ENCODE results near the gene ZNF778. TPM values are rescaled to one million over a fixed set of nuclear protein-coding genes. Genes with fewer than 3 reads are reported as not detected.
"Not testable (repeated sequence)": the region's sequence is repeated elsewhere in the genome, so short reads cannot be mapped to it uniquely, and the experiment has no call there.

The ZNF778 gene
- total RNA-seq, 2 experiments from 2014 or later, result 3.5 to 3.6 TPM

DNA sequence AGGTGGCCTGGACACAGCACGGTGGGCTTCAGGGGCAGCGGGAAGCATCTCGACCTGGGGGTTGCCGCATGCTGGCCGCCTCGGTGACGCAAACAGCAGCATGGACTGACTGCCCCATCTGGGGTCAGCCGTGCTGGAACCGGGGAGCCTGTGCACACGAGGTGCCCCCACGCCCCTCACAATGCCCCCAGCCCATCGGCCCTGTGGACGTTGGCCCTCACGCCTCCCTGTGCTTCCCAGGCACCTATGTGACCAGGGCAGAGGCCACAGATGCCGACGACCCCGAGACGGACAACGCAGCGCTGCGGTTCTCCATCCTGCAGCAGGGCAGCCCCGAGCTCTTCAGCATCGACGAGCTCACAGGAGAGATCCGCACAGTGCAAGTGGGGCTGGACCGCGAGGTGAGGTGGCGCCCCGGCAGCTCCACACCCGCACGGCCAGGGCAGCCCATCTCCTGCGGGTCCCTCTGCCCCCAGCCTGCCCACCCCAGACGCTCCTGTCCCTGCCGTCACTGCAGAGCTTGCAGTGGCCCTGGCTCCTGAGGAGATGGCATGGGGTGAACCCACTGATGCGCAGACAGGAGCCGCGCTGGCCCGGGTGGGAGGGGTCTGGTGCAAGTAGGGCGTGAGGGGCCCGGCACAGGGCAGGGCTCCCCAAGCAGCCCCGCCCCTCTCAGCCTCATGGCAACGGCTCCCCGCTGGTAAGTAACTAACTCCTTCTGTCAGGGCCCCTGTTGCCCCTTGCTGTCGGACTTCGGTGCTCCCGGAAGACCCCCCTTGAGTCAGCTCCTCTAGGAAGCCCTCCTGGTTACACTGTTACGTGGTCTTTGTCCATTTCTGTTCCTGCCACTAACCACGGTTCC is 32.3 kb upstream of the ZNF778 start:
- H3K4me3 Mint-ChIP-seq, result no peak overlapping the region
- no peaks in the 10 kb centered on the region for H3K9me3 Mint-ChIP-seq
- intact Hi-C loops (cut with micrococcal nuclease), result no loop called here
- CTCF ChIA-PET, result interaction anchor here (0.6 kb wide), 1 partner anchor 7 kb away, joined by 3 read pairs; no protein-coding TSS in a partner anchor
- no peak for DNase-seq
- H3K36me3 Mint-ChIP-seq (ENCODE audit: low read depth), result no peaks in the 10 kb centered on the region
- no peaks in the 10 kb centered on the region for H3K27me3 Mint-ChIP-seq (ENCODE audit: low read depth)
- H3K27ac Mint-ChIP-seq, result no peak overlapping the region
- H3K4me1 Mint-ChIP-seq (ENCODE audit: low read depth), result peaks cover 11% of the 10 kb centered on the region

DNA sequence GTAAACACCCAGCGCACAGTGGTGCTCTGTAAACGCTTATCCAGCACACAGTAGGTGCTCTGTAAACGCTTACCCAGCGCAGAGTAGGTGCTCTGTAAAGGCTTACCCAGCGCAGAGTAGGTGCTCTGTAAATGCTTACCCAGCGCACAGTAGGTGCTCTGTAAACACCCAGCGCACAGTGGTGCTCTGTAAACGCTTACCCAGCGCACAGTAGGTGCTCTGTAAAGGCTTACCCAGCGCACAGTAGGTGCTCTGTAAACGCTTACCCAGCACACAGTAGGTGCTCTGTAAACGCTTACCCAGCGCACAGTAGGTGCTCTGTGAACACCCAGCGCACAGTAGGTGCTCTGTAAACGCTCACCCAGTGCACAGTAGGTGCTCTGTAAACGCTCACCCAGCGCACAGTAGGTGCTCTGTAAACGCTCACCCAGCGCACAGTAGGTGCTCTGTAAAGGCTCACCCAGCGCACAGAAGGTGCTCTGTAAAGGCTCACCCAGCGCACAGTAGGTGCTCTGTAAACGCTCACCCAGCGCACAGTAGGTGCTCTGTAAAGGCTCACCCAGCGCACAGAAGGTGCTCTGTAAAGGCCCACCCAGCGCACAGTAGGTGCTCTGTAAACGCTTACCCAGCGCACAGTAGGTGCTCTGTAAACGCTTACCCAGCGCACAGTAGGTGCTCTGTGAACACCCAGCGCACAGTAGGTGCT is 31.5 kb upstream of the ZNF778 start:
- CTCF ChIA-PET, result interaction anchor here (0.6 kb wide), 1 partner anchor 8 kb away, joined by 3 read pairs; no protein-coding TSS in a partner anchor
- peaks cover 11% of the 10 kb centered on the region for H3K4me1 Mint-ChIP-seq (ENCODE audit: low read depth)
- H3K27ac Mint-ChIP-seq, result not testable (repeated sequence)

DNA sequence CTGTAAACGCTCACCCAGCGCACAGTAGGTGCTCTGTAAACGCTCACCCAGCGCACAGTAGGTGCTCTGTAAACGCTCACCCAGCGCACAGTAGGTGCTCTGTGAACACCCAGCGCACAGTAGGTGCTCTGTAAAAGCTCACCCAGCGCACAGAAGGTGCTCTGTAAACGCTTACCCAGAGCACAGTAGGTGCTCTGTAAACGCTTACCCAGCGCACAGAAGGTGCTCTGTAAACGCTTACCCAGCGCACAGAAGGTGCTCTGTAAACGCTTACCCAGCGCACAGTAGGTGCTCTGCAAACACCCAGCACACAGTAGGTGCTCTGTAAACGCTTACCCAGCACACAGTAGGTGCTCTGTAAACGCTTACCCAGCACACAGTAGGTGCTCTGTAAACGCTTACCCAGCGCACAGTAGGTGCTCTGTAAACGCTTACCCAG is 30.9 kb upstream of the ZNF778 start:
- CTCF ChIA-PET; intact Hi-C loops (cut with micrococcal nuclease): not testable (repeated sequence)

More for the DNA sequence above, 31.5 kb upstream of the ZNF778 start:
- H3K4me3 Mint-ChIP-seq; H3K36me3 Mint-ChIP-seq (ENCODE audit: low read depth); DNase-seq; H3K27me3 Mint-ChIP-seq (ENCODE audit: low read depth); intact Hi-C loops (cut with micrococcal nuclease); H3K9me3 Mint-ChIP-seq: not testable (repeated sequence)

DNA sequence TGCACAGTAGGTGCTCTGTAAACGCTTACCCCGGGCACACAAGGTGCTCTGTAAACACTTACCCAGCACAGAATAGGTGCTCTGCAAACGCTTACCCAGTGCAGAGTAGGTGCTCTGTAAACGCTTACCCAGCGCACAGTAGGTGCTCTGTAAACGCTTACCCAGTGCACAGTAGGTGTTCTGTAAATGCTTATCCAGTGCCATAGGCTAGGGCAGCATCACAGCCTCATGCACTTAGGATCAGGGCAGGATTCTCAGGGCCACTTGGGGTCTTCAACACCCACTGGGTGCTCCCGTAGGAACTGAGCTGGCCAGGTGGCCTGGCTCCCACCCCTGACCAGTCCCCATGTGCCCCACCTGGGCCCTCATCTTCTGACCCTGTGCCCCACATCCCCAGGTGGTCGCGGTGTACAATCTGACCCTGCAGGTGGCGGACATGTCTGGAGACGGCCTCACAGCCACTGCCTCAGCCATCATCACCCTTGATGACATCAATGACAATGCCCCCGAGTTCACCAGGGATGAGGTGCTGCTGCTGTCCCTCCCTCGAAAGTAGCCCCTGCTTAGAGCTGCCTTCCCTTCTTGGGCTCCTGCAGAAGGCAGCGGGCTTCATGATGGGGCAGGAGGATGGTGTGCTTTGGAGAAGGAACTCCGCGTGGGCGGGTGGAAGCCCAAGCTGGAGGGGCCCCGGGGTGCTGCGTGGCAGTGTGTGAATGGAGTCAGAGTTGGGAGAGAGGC is 30.3 kb upstream of the ZNF778 start:
- peaks cover 4% of the 10 kb centered on the region for H3K4me1 Mint-ChIP-seq (ENCODE audit: low read depth)
- CTCF ChIA-PET, result no interaction called here
- H3K27me3 Mint-ChIP-seq (ENCODE audit: low read depth), result no peaks in the 10 kb centered on the region
- H3K36me3 Mint-ChIP-seq (ENCODE audit: low read depth), result no peaks in the 10 kb centered on the region
- no peak overlapping the region for H3K4me3 Mint-ChIP-seq
- H3K27ac Mint-ChIP-seq, result no peak overlapping the region
- DNase-seq, result peak; percentile 43
- H3K9me3 Mint-ChIP-seq, result no peaks in the 10 kb centered on the region
- intact Hi-C loops (cut with micrococcal nuclease), result no loop called here

More for the DNA sequence above, 30.9 kb upstream of the ZNF778 start:
- not testable (repeated sequence) for H3K4me1 Mint-ChIP-seq (ENCODE audit: low read depth); H3K4me3 Mint-ChIP-seq; H3K27me3 Mint-ChIP-seq (ENCODE audit: low read depth); H3K9me3 Mint-ChIP-seq; H3K27ac Mint-ChIP-seq; H3K36me3 Mint-ChIP-seq (ENCODE audit: low read depth); DNase-seq

DNA sequence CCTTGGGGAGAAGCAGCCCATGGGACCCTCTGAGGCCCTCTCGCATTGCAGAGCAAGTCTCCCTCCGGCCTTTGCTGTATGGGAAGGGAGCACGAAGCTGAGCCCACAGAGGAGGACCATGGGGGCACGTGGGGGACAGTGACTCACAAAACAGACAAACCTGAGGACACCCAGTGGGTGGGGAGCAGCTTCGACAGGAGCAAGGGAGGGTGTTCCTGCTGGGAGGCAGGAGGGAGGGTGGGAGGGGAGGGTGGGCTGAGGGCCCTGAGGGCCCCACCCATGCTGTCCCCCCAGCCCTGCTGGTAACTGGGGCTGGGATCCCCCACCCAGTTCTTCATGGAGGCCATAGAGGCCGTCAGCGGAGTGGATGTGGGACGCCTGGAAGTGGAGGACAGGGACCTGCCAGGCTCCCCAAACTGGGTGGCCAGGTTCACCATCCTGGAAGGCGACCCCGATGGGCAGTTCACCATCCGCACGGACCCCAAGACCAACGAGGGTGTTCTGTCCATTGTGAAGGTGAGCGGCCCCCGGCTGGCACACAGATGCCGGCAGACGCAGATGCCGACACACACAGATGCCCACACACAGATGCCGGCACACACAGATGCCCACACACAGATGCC is 29.6 kb upstream of the ZNF778 start:
- intact Hi-C loops (cut with micrococcal nuclease), result no loop called here
- Mint-ChIP-seq H3K36me3 (ENCODE audit: low read depth) (no peaks in the 10 kb centered on the region), H3K27ac (no peak overlapping the region), H3K9me3 (no peaks in the 10 kb centered on the region), H3K4me3 (no peak overlapping the region), H3K27me3 (ENCODE audit: low read depth) (no peaks in the 10 kb centered on the region), H3K4me1 (ENCODE audit: low read depth) (peaks cover 1% of the 10 kb centered on the region)
- no peak for DNase-seq
- CTCF ChIA-PET, result no interaction called here

DNA sequence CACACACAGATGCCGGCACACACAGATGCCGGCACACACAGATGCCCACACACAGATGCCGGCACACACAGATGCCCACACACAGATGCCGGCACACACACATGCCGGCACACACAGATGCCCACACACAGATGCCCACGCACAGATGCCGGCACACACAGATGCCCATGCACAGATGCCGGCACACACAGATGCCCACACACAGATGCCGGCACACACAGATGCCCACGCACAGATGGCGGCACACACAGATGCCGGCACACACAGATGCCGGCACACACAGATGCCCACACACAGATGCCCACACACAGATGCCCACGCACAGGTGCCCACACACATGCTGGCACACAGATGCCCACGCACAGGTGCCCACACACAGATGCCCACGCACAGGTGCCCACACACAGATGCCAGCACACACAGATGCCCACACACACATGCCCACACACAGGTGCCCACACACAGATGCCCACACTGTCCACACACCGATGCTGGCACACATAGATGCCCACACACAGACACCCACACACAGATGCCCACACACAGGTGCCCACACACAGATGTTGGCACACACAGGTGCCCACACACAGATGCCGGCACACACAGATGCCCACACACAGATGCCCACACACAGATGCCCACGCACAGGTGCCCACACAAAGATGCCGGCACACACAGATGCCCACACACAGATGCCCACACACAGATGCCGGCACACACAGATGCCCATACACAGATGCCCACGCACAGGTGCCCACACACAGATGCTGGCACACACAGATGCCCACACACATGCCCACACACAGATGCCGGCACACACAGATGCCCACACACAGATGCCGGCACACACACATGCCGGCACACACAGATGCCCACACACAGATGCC is 28.8 kb upstream of the ZNF778 start:
- H3K4me1 Mint-ChIP-seq (ENCODE audit: low read depth); intact Hi-C loops (cut with micrococcal nuclease); H3K9me3 Mint-ChIP-seq; DNase-seq; H3K27ac Mint-ChIP-seq; H3K36me3 Mint-ChIP-seq (ENCODE audit: low read depth); H3K4me3 Mint-ChIP-seq; CTCF ChIA-PET; H3K27me3 Mint-ChIP-seq (ENCODE audit: low read depth): not testable (repeated sequence)

DNA sequence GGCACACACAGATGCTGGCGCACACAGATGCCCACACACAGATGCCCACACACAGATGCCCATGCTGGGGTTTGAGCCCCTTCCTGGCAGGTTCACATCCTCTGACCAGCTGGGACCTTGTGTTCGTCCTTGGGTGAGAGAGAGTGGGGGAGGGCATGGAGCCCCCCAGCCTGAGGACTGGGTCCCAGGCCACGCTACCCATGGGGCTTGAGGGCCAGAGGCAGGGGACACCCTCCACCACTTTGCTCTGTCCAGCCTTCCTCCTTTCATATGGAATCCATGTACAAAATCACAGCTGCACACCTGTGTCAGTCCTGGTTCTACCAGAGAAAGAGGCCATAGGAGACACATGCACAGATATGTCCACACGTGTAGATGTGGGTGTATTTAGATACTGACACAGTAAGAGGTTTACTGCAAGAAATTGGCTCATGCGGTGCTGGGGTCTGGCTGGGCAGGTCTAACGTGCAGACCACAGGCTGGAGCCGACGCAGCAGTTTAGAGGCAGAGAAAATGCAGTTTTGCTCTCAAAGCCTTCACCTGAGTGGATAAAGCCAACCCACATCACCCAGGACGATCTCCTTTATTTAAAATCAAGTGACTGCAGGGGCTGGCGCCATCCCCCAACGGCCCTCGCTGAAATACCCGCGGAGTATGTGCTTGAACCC is 28.0 kb upstream of the ZNF778 start:
- Mint-ChIP-seq H3K4me3 (no peak overlapping the region), H3K27ac (no peak overlapping the region), H3K36me3 (ENCODE audit: low read depth) (no peaks in the 10 kb centered on the region), H3K27me3 (ENCODE audit: low read depth) (no peaks in the 10 kb centered on the region), H3K4me1 (ENCODE audit: low read depth) (no peaks in the 10 kb centered on the region), H3K9me3 (no peaks in the 10 kb centered on the region)
- DNase-seq, result peak; percentile 4
- intact Hi-C loops (cut with micrococcal nuclease), result no loop called here
- CTCF ChIA-PET, result no interaction called here

- intact Hi-C loops (cut with micrococcal nuclease), result no loop called here
- H3K4me1 Mint-ChIP-seq (ENCODE audit: low read depth), result no peaks in the 10 kb centered on the region
- no peak overlapping the region for H3K27ac Mint-ChIP-seq
- no peak overlapping the region for H3K4me3 Mint-ChIP-seq
- DNase-seq, result peak; percentile 5
- CTCF ChIA-PET, result no interaction called here
- H3K27me3 Mint-ChIP-seq (ENCODE audit: low read depth), result no peaks in the 10 kb centered on the region
- no peaks in the 10 kb centered on the region for H3K36me3 Mint-ChIP-seq (ENCODE audit: low read depth)
- H3K9me3 Mint-ChIP-seq, result no peaks in the 10 kb centered on the region
Measured at GRCh38 chr16:89190150-89190958, 27.1 kb upstream of the ZNF778 start.

GRCh38 chr16:89191033-89191900 is 26.2 kb upstream of the ZNF778 start:
- CTCF ChIA-PET, result no interaction called here
- no peaks in the 10 kb centered on the region for H3K4me1 Mint-ChIP-seq (ENCODE audit: low read depth)
- intact Hi-C loops (cut with micrococcal nuclease), result no loop called here

DNA sequence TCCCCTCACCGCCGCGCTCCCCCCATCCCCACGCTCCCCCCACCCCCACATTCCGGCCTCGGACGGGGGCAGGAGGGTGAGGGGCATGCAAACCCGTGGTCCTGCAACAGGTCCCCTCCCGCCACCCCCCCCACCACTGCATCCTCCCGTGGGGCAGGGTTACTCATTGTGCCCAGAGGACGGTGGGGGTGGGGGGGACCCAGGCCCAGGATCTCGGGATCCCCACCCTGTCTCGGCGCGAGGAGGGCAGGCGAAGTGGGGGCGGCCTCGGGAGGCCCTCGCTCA is 25.7 kb upstream of the ZNF778 start:
- no peaks in the 10 kb centered on the region for H3K4me1 Mint-ChIP-seq (ENCODE audit: low read depth)
- peak; percentile 7 for DNase-seq
- intact Hi-C loops (cut with micrococcal nuclease), result loop anchor here (1.0 to 2.0 kb wide), 2 partner anchors 21 to 739 kb away; partner anchors contain the start of genes CDH15 and ZFPM1
- CTCF ChIA-PET, result no interaction called here
- H3K27ac Mint-ChIP-seq, result no peak overlapping the region
- no peaks in the 10 kb centered on the region for H3K36me3 Mint-ChIP-seq (ENCODE audit: low read depth)
- H3K4me3 Mint-ChIP-seq, result no peak overlapping the region
- H3K27me3 Mint-ChIP-seq (ENCODE audit: low read depth), result no peaks in the 10 kb centered on the region
- no peaks in the 10 kb centered on the region for H3K9me3 Mint-ChIP-seq

More at GRCh38 chr16:89191033-89191900, 26.2 kb upstream of the ZNF778 start:
- peak; percentile 4 for DNase-seq
- no peaks in the 10 kb centered on the region for H3K27me3 Mint-ChIP-seq (ENCODE audit: low read depth)
- no peaks in the 10 kb centered on the region for H3K9me3 Mint-ChIP-seq
- H3K36me3 Mint-ChIP-seq (ENCODE audit: low read depth), result no peaks in the 10 kb centered on the region
- H3K4me3 Mint-ChIP-seq, result no peak overlapping the region
- H3K27ac Mint-ChIP-seq, result no peak overlapping the region
